ENCODE data around the gene PUS1.
"Not testable (repeated sequence)": the region's sequence is repeated elsewhere in the genome, so short reads cannot be mapped to it uniquely, and the experiment has no call there.

PUS1 gene

GRCh38 chr12:131965073-131965472, 36.0 kb downstream of the PUS1 start:
- H3K36me3 ChIP-seq (ENCODE audit: insufficient read depth, low read length), result peaks cover 5% of the 10 kb centered on the region; the same call in 1 of the 2 replicates
- H3K4me1 ChIP-seq (ENCODE audit: insufficient read depth, low read length), result no peaks in the 10 kb centered on the region
- no peaks in the 10 kb centered on the region for H3K9me3 ChIP-seq (ENCODE audit: control insufficient read depth, insufficient read depth, low read length)
- no peak overlapping the region for H3K9ac ChIP-seq (ENCODE audit: low read depth, low read length)

GRCh38 chr12:131971226-131971625, 42.1 kb downstream of the PUS1 start:
- no peaks in the 10 kb centered on the region for H3K9me3 ChIP-seq (ENCODE audit: control insufficient read depth, insufficient read depth, low read length)
- no peaks in the 10 kb centered on the region for H3K36me3 ChIP-seq (ENCODE audit: insufficient read depth, low read length)
- H3K4me1 ChIP-seq (ENCODE audit: insufficient read depth, low read length), result no peaks in the 10 kb centered on the region

GRCh38 chr12:131975228-131975627, 46.2 kb downstream of the PUS1 start:
- no peaks in the 10 kb centered on the region for H3K9me3 ChIP-seq (ENCODE audit: control insufficient read depth, insufficient read depth, low read length)
- H3K9ac ChIP-seq (ENCODE audit: low read depth, low read length), result no peak overlapping the region
- H3K36me3 ChIP-seq (ENCODE audit: insufficient read depth, low read length), result no peaks in the 10 kb centered on the region
- no peaks in the 10 kb centered on the region for H3K4me1 ChIP-seq (ENCODE audit: insufficient read depth, low read length)

More at GRCh38 chr12:131971226-131971625, 42.1 kb downstream of the PUS1 start:
- H3K9ac ChIP-seq (ENCODE audit: low read depth, low read length), result no peak overlapping the region

GRCh38 chr12:131979606-131980005, 50.5 kb downstream of the PUS1 start:
- no peak overlapping the region for H3K9ac ChIP-seq (ENCODE audit: low read depth, low read length)

GRCh38 chr12:131980263-131980662, 51.2 kb downstream of the PUS1 start:
- Histone ChIP-seq H3K9ac (ENCODE audit: low read depth, low read length) (no peak overlapping the region), H3K4me1 (ENCODE audit: insufficient read depth, low read length) (no peaks in the 10 kb centered on the region), H3K36me3 (ENCODE audit: insufficient read depth, low read length) (peaks cover 14% of the 10 kb centered on the region), H3K9me3 (ENCODE audit: control insufficient read depth, insufficient read depth, low read length) (no peaks in the 10 kb centered on the region)

More at GRCh38 chr12:131979606-131980005, 50.5 kb downstream of the PUS1 start:
- Histone ChIP-seq H3K36me3 (ENCODE audit: insufficient read depth, low read length) (peaks cover 14% of the 10 kb centered on the region), H3K4me1 (ENCODE audit: insufficient read depth, low read length) (no peaks in the 10 kb centered on the region), H3K9me3 (ENCODE audit: control insufficient read depth, insufficient read depth, low read length) (no peaks in the 10 kb centered on the region)

GRCh38 chr12:131981388-131981787, 52.3 kb downstream of the PUS1 start:
- Histone ChIP-seq H3K9ac (ENCODE audit: low read depth, low read length) (no peak overlapping the region), H3K4me1 (ENCODE audit: insufficient read depth, low read length) (peaks cover under 1% of the 10 kb centered on the region; the same call in 1 of the 2 replicates), H3K9me3 (ENCODE audit: control insufficient read depth, insufficient read depth, low read length) (no peaks in the 10 kb centered on the region), H3K36me3 (ENCODE audit: insufficient read depth, low read length) (peaks cover 15% of the 10 kb centered on the region)

GRCh38 chr12:131982041-131982440, 53.0 kb downstream of the PUS1 start:
- no peaks in the 10 kb centered on the region for H3K9me3 ChIP-seq (ENCODE audit: control insufficient read depth, insufficient read depth, low read length)
- H3K36me3 ChIP-seq (ENCODE audit: insufficient read depth, low read length), result peaks cover 21% of the 10 kb centered on the region
- H3K4me1 ChIP-seq (ENCODE audit: insufficient read depth, low read length), result peaks cover 6% of the 10 kb centered on the region; the same call in 1 of the 2 replicates
- no peak overlapping the region for H3K9ac ChIP-seq (ENCODE audit: low read depth, low read length)

GRCh38 chr12:131983026-131983425, 54.0 kb downstream of the PUS1 start:
- H3K9ac ChIP-seq (ENCODE audit: low read depth, low read length), result no peak overlapping the region
- peaks cover 29% of the 10 kb centered on the region for H3K36me3 ChIP-seq (ENCODE audit: insufficient read depth, low read length)
- no peaks in the 10 kb centered on the region for H3K9me3 ChIP-seq (ENCODE audit: control insufficient read depth, insufficient read depth, low read length)
- H3K4me1 ChIP-seq (ENCODE audit: insufficient read depth, low read length), result peaks cover 6% of the 10 kb centered on the region

GRCh38 chr12:131983554-131983953, 54.5 kb downstream of the PUS1 start:
- Histone ChIP-seq H3K4me1 (ENCODE audit: insufficient read depth, low read length) (peaks cover 6% of the 10 kb centered on the region), H3K9me3 (ENCODE audit: control insufficient read depth, insufficient read depth, low read length) (no peaks in the 10 kb centered on the region), H3K9ac (ENCODE audit: low read depth, low read length) (no peak overlapping the region), H3K36me3 (ENCODE audit: insufficient read depth, low read length) (peaks cover 29% of the 10 kb centered on the region)

GRCh38 chr12:131984334-131984733, 55.3 kb downstream of the PUS1 start:
- Histone ChIP-seq H3K36me3 (ENCODE audit: insufficient read depth, low read length) (peaks cover 29% of the 10 kb centered on the region), H3K4me1 (ENCODE audit: insufficient read depth, low read length) (peaks cover 11% of the 10 kb centered on the region), H3K9me3 (ENCODE audit: control insufficient read depth, insufficient read depth, low read length) (no peaks in the 10 kb centered on the region), H3K9ac (ENCODE audit: low read depth, low read length) (no peak overlapping the region)

GRCh38 chr12:131985510-131985875, 56.4 kb downstream of the PUS1 start:
- H3K9ac ChIP-seq (ENCODE audit: low read depth, low read length); H3K9me3 ChIP-seq (ENCODE audit: control insufficient read depth, insufficient read depth, low read length): not testable (repeated sequence)
- Histone ChIP-seq H3K36me3 (ENCODE audit: insufficient read depth, low read length) (peaks cover 29% of the 10 kb centered on the region), H3K4me1 (ENCODE audit: insufficient read depth, low read length) (peaks cover 21% of the 10 kb centered on the region)

- peaks cover 29% of the 10 kb centered on the region for H3K36me3 ChIP-seq (ENCODE audit: insufficient read depth, low read length)
- no peak overlapping the region for H3K9ac ChIP-seq (ENCODE audit: low read depth, low read length)
- H3K9me3 ChIP-seq (ENCODE audit: control insufficient read depth, insufficient read depth, low read length), result no peaks in the 10 kb centered on the region
- H3K4me1 ChIP-seq (ENCODE audit: insufficient read depth, low read length), result peaks cover 29% of the 10 kb centered on the region
These were observed 57.3 kb downstream of the PUS1 start for GRCh38 chr12:131986361-131986760.

- Histone ChIP-seq H3K9ac (ENCODE audit: low read depth, low read length) (no peak overlapping the region), H3K4me1 (ENCODE audit: insufficient read depth, low read length) (peaks cover 32% of the 10 kb centered on the region), H3K9me3 (ENCODE audit: control insufficient read depth, insufficient read depth, low read length) (no peaks in the 10 kb centered on the region), H3K36me3 (ENCODE audit: insufficient read depth, low read length) (peaks cover 24% of the 10 kb centered on the region)
These were observed 57.8 kb downstream of the PUS1 start for GRCh38 chr12:131986910-131987309.

- peaks cover 34% of the 10 kb centered on the region for H3K4me1 ChIP-seq (ENCODE audit: insufficient read depth, low read length)
- peaks cover 30% of the 10 kb centered on the region for H3K36me3 ChIP-seq (ENCODE audit: insufficient read depth, low read length)
- H3K9ac ChIP-seq (ENCODE audit: low read depth, low read length), result no peak overlapping the region
- H3K9me3 ChIP-seq (ENCODE audit: control insufficient read depth, insufficient read depth, low read length), result no peaks in the 10 kb centered on the region
These were observed 58.5 kb downstream of the PUS1 start for GRCh38 chr12:131987552-131987951.

- no peaks in the 10 kb centered on the region for H3K9me3 ChIP-seq (ENCODE audit: control insufficient read depth, insufficient read depth, low read length)
- peaks cover 34% of the 10 kb centered on the region for H3K4me1 ChIP-seq (ENCODE audit: insufficient read depth, low read length)
- H3K9ac ChIP-seq (ENCODE audit: low read depth, low read length), result no peak overlapping the region
- H3K36me3 ChIP-seq (ENCODE audit: insufficient read depth, low read length), result peaks cover 31% of the 10 kb centered on the region
These were observed 59.1 kb downstream of the PUS1 start for GRCh38 chr12:131988054-131988796.
